Naive thymus-derived CD8-positive, alpha-beta T cell (primary cell): Measurements from ENCODE around the gene TSPAN14. TPM values are rescaled to one million over a fixed set of nuclear protein-coding genes. Genes with fewer than 3 reads are reported as not detected.

ENCODE experiments used
- ATAC-seq, 2 donors: fragments of 150-1000 bp; cut with Tn5 transposase in 1 of 2; sonication (Bioruptor Pico), chemical (Tn5 transposase) in 1 of 2; 1 replicate in 1 of 2; 2 replicates in 1 of 2; pipeline ENCODE4 v1.10.0; 2021; ENCODE audit warnings: mild to moderate bottlenecking in 2 of 2, moderate library complexity in 2 of 2
- POLR2A ChIA-PET: fragments of 350-600 bp; sonication (Branson Sonifier 250); formaldehyde crosslinking; loops from one replicate; lab custom pipeline; 2021; ENCODE audit warnings: antibody characterized with exemption; lab: Charles Lee
- DNase-seq, 10 donors: peaks; one replicate each; pipeline versions ENCODE4 v3.0.0 to v3.0.0-alpha.2; 2020 to 2022
- H3K27ac Mint-ChIP-seq, 10 donors: one replicate each; pipeline ENCODE4 v1.8.0; 2020 to 2022; ENCODE audit warnings: mild to moderate bottlenecking in 10 of 10, mixed read lengths in 10 of 10, moderate library complexity in 4 of 10, inconsistent platforms in 1 of 10
- H3K27me3 Mint-ChIP-seq, 5 donors: one replicate each; pipeline ENCODE4 v1.8.0; 2021 to 2022; ENCODE audit warnings: mixed read lengths in 5 of 5
- H3K36me3 Mint-ChIP-seq, 3 donors: one replicate each; pipeline ENCODE4 v1.8.0; 2020 to 2022; ENCODE audit warnings: mixed read lengths in 3 of 3, mild to moderate bottlenecking in 2 of 3, inconsistent platforms in 1 of 3
- H3K4me1 Mint-ChIP-seq, 4 donors: one replicate each; pipeline ENCODE4 v1.8.0; 2021 to 2022; ENCODE audit warnings: mixed read lengths in 4 of 4
- H3K4me3 Mint-ChIP-seq, 10 donors: one replicate each; pipeline ENCODE4 v1.8.0; 2020 to 2022; ENCODE audit warnings: mild to moderate bottlenecking in 10 of 10, mixed read lengths in 10 of 10, moderate library complexity in 6 of 10, inconsistent platforms in 1 of 10
- H3K9me3 Mint-ChIP-seq, 9 donors: one replicate each; pipeline ENCODE4 v1.8.0; 2020 to 2022; ENCODE audit warnings: mixed read lengths in 9 of 9, mild to moderate bottlenecking in 3 of 9, inconsistent platforms in 1 of 9, moderate library complexity in 1 of 9
- polyA plus RNA-seq, 3 donors: library from polyadenylated mRNA; unstranded; fragments of 300-500 nt; fragmentation: Illumina TruSeq; gene quantifications; one replicate each; pipeline ENCODE4 v1.2.3, GENCODE V29; 2021
- total RNA-seq, 8 experiments: library from RNA in 2 of 8; stranded (reverse) in 2 of 8; gene quantifications; one replicate each; pipeline ENCODE4 v1.2.3 and lab custom pipeline; 2021 to 2026

Gene TSPAN14
- total and polyA plus RNA-seq, 5 experiments from 2014 or later, result 152 to 293 (median 163) TPM

DNA sequence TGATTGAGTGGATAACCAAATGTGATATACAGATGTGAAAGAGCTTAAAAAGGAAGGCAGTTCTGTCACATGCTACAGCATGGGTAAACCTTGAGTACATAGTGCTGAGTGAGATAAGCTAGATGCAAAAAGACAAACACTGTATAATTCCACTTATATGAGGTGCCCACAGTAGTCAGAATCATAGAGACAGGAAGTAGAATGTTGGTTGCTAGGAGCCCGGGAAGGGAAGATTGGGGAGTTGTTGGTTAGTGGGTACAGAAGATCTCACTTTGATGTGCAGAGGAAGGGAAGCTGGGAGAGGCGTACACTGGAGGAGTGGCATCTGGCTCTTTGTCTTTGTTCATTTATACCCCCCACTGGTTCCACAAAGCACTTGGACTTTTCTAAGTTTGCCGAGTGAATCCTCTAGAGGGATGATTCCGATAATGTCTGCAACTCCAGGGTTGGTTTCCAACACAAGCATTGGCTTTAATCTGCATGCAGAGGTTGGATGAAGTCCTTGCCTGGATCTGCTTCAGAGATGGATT, 39.5 kb downstream of the TSPAN14 start:
- peak overlapping the region; percentile 6 to 97 (median 86) for H3K27ac Mint-ChIP-seq
- H3K27me3 Mint-ChIP-seq, result no peaks in the 10 kb centered on the region
- peak in 5 of 10 donors; percentile 42 to 54 (median 47) for DNase-seq
- peaks cover 0 to 10% (median 2%) of the 10 kb centered on the region in 9 donors for H3K9me3 Mint-ChIP-seq
- peak; percentile 76 to 78 for ATAC-seq
- POLR2A ChIA-PET, result interaction anchor here (0.6 to 13.9 kb wide), 4 partner anchors 9 to 28 kb away, joined by 3 to 643 read pairs (median 4); partner anchors contain the start of gene TSPAN14
- peak overlapping the region; percentile 17 to 84 (median 68) for H3K4me3 Mint-ChIP-seq
- H3K36me3 Mint-ChIP-seq, result peaks cover 20 to 84% (median 46%) of the 10 kb centered on the region in 3 donors
- peaks cover 57 to 98% (median 97%) of the 10 kb centered on the region in 4 donors for H3K4me1 Mint-ChIP-seq

DNA sequence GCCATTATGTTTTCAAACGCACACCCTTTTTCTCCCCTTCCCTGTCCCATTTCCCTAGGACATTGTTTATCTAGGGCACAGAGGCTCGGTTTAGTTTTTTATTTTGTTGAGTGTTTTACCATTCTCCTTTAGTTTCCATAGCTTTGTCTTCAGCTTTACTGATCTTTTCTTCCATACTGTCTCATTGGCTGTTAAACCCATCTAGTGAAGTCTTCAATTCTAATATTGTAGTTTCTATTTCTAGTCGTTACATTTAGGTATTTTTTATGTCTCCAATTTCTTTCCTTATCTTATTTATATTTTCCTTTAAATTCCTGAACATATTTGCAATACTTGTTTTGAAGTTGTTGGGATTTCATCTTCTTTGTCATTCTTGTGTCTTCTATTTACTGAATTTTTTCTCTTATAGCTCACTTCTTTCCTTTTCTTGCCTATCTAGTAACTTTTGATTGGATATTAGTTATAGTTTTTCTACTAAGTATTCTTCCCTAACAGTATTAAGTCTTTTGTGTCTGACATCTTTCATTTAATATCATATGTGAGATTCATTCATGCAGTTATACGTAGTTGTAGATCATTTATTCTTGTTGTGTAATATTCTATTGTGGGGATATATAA, 42.6 kb downstream of the TSPAN14 start:
- DNase-seq, result no peak
- Mint-ChIP-seq H3K4me3 (peak overlapping the region in 9 of 10 donors; percentile 42 to 87 (median 84)), H3K27me3 (no peaks in the 10 kb centered on the region), H3K4me1 (peaks cover 49 to 98% (median 95%) of the 10 kb centered on the region in 4 donors), H3K36me3 (peaks cover 8 to 63% (median 31%) of the 10 kb centered on the region in 3 donors), H3K27ac (peak overlapping the region; percentile 85 to 98 (median 95)), H3K9me3 (peaks cover 0 to 10% (median 2%) of the 10 kb centered on the region in 9 donors)
- ATAC-seq, result no peak
- POLR2A ChIA-PET, result interaction anchor here (11.3 to 20.6 kb wide), 2 partner anchors 9 to 36 kb away, joined by 205 to 914 read pairs; partner anchors contain the start of gene TSPAN14

DNA sequence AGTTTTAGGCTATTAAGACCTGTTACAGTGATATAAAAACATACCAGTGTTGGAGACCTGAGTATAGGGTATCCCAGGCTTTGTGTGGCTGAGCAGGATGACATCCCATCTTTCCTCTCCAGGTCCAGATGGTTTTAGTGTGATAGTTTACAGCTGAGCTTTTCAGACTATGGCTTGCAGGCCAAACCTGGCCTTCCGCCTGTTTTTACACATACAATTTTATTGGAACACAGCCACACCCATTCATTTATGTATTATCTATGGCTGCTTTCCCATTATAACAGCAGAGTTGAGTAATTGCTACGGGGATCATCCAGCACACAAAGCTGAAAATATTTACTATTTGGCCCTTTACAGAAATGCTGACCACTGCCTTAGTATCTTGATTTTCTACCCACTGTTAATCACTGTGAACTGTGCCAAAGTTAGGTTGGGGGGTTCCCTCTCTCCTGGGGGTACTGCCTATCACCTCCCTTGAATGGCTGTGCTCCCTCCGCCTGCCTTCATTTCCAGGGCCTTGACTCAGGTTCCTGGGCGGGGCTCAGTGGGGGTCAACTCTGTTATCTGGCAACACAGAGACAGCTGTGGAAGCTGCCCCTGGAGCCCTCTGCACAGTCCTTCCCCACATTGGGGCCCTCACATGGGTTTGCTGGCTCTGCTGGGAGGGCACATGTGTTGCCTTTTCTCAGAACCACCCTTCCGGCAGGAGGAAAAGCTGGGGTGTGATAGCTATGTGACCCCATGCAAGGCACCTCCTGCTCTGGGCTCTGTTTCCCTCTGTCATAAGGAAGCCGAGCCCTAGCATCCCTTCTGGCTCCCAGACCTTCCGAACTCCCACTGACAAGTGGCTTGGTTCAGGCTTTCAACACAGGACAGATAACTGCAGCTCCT, 43.3 kb downstream of the TSPAN14 start:
- no peak for DNase-seq
- peak overlapping the region; percentile 91 to 98 (median 95) for H3K27ac Mint-ChIP-seq
- peaks cover 55 to 98% (median 95%) of the 10 kb centered on the region in 4 donors for H3K4me1 Mint-ChIP-seq
- peak overlapping the region; percentile 60 to 87 (median 84) for H3K4me3 Mint-ChIP-seq
- no peak for ATAC-seq
- no peaks in the 10 kb centered on the region for H3K27me3 Mint-ChIP-seq
- H3K9me3 Mint-ChIP-seq, result peaks cover 0 to 10% (median 2%) of the 10 kb centered on the region in 9 donors
- POLR2A ChIA-PET, result interaction anchor here (1.3 to 20.6 kb wide), 5 partner anchors 10 to 37 kb away, joined by 4 to 914 read pairs (median 7); partner anchors contain the start of gene TSPAN14
- H3K36me3 Mint-ChIP-seq, result peaks cover 8 to 61% (median 31%) of the 10 kb centered on the region in 3 donors

DNA sequence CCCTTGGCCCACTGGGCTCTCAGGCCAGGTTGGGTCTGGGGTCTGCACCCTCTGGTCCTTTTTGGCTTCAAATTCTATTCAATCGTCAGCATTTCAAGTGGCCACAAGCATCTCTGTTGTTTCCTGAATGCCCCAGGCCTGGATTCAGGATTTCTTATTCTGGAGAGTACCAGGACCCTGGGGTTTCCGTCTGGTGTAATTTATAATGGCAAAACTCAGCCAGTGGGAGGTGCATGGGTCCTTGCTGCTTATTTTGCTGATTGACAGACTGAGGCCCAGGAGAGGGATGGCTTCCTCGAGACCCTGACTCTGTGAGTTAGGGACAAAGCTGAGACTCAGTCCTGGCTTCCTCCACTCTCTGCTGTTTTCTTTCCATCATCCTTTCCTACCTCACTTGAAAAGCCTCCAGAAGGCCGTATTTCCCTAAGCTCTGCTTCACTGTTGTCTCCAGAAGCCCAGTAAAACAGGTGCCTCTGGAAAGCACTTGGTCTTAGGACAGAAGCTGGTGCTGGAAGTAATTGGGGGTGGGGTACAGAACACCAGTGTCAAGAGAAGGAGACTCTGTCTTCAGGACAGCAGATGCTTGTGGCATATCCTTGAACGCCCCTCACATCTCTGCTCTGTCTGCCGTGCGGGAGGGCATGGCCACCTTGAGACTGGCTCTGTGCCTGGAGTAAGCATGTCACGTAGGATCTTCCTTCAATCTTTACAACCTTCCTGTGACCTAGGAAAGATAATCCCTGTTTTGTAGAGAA, 44.1 kb downstream of the TSPAN14 start:
- no peak for DNase-seq
- peaks cover 0 to 10% (median 2%) of the 10 kb centered on the region in 9 donors for H3K9me3 Mint-ChIP-seq
- POLR2A ChIA-PET, result interaction anchor here (0.9 to 20.6 kb wide), 7 partner anchors 10 to 90 kb away, joined by 3 to 914 read pairs (median 4); partner anchors contain the start of gene TSPAN14

DNA sequence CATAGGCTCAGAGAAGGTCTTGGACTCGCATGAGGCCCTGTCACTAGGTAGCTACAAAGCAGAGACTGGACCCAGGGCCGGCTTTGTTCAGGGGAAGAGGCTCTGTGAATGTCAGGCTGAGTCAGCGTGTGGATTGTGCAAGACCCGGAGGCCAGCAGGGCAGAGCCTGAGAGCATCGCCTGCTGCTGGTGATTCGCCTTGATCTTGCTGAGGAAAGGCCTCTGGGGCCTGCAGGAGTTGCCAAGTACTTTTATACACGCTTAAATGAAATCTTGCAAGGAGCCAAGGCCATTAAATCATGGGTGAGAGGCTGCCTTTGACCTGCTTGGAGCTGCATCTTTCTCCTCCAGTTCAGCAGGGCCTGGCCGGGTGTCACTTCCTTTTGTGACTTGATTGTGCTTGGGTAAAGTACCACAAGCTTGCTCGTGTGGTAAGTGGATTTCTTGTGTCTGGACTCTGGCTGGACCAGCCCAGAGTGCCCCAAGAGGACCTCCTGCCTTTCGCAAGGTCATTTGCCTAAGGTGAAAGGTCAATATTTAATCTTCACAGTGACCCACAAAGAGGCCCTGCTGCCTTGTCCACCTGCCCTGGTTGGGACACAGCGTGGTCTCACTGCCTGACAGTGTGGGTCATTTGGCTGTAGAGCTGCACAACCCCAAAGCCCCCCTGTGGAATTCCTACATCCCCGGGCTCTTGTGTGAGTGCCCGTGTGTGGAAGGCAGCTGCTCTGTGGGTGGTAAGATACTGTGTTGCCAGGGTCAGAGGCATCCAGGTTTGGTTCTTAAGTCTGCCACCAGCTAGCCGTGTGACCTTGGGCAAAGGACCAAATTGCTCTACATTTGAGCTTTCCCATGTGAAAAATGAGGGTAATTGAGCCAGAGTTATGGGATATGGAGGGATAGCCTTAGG, 45.0 kb downstream of the TSPAN14 start:
- Mint-ChIP-seq H3K9me3 (peaks cover 0 to 10% (median 2%) of the 10 kb centered on the region in 9 donors), H3K36me3 (peaks cover 8 to 53% (median 27%) of the 10 kb centered on the region in 3 donors), H3K4me3 (peak overlapping the region; percentile 64 to 87 (median 84)), H3K27ac (peak overlapping the region; percentile 91 to 98 (median 95)), H3K4me1 (peaks cover 65 to 99% (median 96%) of the 10 kb centered on the region in 4 donors), H3K27me3 (no peaks in the 10 kb centered on the region)
- DNase-seq, result peak in 2 of 10 donors; percentile 21 to 43
- POLR2A ChIA-PET, result interaction anchor here (0.9 to 20.6 kb wide), 6 partner anchors 10 to 91 kb away, joined by 3 to 914 read pairs (median 6); partner anchors contain the start of gene TSPAN14
- ATAC-seq, result peak; percentile 13 to 32

More for the DNA sequence above, 44.1 kb downstream of the TSPAN14 start:
- H3K27me3 Mint-ChIP-seq, result no peaks in the 10 kb centered on the region
- peak overlapping the region; percentile 64 to 87 (median 84) for H3K4me3 Mint-ChIP-seq
- peak in 1 of 2 donors; percentile 9 for ATAC-seq
- H3K4me1 Mint-ChIP-seq, result peaks cover 63 to 99% (median 96%) of the 10 kb centered on the region in 4 donors
- H3K36me3 Mint-ChIP-seq, result peaks cover 8 to 58% (median 27%) of the 10 kb centered on the region in 3 donors
- peak overlapping the region; percentile 91 to 98 (median 95) for H3K27ac Mint-ChIP-seq

DNA sequence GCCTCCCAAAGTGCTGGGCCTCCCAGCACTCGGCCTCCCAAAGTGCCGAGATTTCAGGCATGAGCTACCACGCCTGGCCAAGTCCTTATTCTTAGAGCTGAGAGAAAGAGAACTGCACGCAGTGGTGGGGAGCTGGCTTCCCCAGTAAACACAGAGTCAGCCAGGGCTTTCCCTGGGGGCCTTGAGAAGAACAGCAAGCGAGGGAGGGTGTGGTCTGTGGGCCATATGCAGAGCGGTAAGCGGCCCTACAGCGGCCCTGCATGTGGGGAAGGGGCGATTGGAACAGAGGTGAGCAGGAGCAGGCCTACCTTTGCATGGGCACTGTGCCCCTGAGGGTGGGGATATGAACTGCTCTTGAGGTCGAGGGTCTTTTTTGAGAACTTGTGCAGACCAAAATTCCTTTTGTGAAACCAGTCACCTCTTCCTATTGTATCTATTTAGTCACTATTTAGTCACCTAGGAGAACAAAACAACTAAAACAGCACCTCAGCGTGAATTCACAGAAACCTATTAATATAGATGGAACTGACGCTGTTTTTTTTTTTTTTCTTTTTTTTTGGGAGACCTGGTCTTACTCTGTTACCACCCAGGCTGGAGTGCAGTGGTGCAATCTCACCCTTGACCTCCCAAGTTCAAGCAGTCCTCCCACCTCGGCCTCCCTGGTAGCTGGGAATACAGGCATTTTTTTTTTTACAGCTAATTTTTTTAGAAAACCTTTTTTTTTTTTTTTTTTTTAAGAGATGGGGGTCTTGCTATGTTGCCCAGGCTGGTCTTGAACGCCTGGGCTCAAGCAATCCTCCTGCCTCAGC, 46.7 kb downstream of the TSPAN14 start:
- POLR2A ChIA-PET, result interaction anchor here (1.2 to 20.6 kb wide), 5 partner anchors 9 to 41 kb away, joined by 5 to 914 read pairs (median 8); partner anchors contain the start of gene TSPAN14
- ATAC-seq (peak; percentile 56 to 74), DNase-seq (peak in 6 of 10 donors; percentile 31 to 68 (median 42))
- Mint-ChIP-seq H3K36me3 (peaks cover 8 to 43% (median 19%) of the 10 kb centered on the region in 3 donors), H3K9me3 (peaks cover 0 to 10% (median 2%) of the 10 kb centered on the region in 9 donors), H3K4me1 (peaks cover 71 to 99% (median 96%) of the 10 kb centered on the region in 4 donors), H3K4me3 (peak overlapping the region; percentile 64 to 87 (median 84)), H3K27ac (peak overlapping the region; percentile 87 to 98 (median 95)), H3K27me3 (no peaks in the 10 kb centered on the region)

DNA sequence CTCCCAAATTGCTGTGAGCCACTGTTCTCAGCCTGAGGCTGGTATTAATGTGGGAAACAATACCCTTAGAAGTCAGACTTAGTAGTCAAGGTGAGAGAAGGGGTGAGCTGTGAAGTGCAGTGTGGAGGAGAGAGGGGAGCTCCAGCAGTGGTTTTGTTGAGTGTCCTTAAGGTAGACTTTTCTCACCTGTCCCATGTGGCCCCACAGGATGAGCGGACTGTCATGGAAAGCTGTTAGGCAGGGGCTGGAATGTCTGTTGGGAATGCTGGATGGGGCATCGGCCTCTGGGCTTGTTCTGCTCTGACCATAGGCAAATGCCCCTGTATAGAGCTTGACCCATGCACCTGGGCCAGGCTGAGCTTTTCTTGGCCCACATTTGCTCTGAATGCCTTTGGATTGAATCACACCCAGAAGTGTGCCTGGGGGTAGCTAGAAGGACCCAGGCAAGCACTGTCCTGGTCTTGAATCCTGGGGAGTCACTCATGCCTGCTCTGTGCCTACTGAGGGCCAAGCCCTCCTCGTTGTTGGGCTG, 47.3 kb downstream of the TSPAN14 start:
- POLR2A ChIA-PET, result interaction anchor here (1.2 to 20.6 kb wide), 5 partner anchors 8 to 41 kb away, joined by 5 to 914 read pairs (median 8); partner anchors contain the start of gene TSPAN14
- ATAC-seq (no peak), DNase-seq (peak in 1 of 10 donors; percentile 26)
- peak overlapping the region in 9 of 10 donors; percentile 54 to 83 (median 64) for H3K4me3 Mint-ChIP-seq
- H3K36me3 Mint-ChIP-seq, result peaks cover 6 to 40% (median 14%) of the 10 kb centered on the region in 3 donors
- H3K27ac Mint-ChIP-seq, result peak overlapping the region; percentile 87 to 98 (median 95)
- no peaks in the 10 kb centered on the region for H3K27me3 Mint-ChIP-seq
- peaks cover 0 to 7% (median 2%) of the 10 kb centered on the region in 9 donors for H3K9me3 Mint-ChIP-seq
- peaks cover 68 to 99% (median 98%) of the 10 kb centered on the region in 4 donors for H3K4me1 Mint-ChIP-seq

DNA sequence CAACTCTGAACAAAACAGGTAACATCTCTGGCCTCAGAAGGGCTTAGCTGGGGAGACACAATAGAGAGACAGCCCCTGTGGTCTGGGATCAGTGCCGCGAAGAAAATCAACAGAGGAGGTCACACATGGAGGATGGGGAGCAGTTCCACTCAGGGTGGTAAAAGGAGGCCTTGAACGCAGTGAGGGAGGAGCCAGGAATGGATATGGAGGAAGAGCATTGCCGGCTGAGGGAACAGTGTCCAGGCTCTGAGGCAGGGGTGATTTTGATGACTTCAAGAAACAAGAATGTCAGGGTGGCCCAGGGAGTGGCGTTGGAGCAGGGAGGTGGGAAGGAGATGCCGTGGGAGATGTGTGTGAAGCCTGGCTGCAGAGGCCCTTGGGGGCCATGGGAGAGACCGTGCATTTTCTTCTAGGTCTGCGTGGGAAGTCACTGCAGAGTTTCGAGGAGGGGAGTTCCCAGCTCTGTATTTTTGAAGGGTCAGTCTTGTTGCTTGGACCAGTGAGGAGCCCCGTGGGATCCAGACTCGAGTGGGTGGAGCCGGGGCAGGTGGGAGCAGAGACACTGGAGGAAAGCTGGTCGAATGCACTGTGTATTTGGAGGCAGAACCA, 47.9 kb downstream of the TSPAN14 start:
- ATAC-seq (no peak), DNase-seq (peak in 1 of 10 donors; percentile 47)
- POLR2A ChIA-PET, result interaction anchor here (0.8 to 20.6 kb wide), 5 partner anchors 9 to 42 kb away, joined by 3 to 914 read pairs (median 8); partner anchors contain the start of gene TSPAN14
- Mint-ChIP-seq H3K27me3 (no peaks in the 10 kb centered on the region), H3K4me3 (peak overlapping the region in 9 of 10 donors; percentile 54 to 83 (median 64)), H3K9me3 (peaks cover 0 to 1% (median 0%) of the 10 kb centered on the region in 9 donors), H3K4me1 (peaks cover 67 to 94% (median 93%) of the 10 kb centered on the region in 4 donors), H3K36me3 (peaks cover under 1 to 38% (median 8%) of the 10 kb centered on the region in 3 donors), H3K27ac (peak overlapping the region; percentile 87 to 98 (median 95))
